Progenitor cell of endocrine pancreas (in vitro differentiated cells): ENCODE results near the gene RHOH. TPM values are rescaled to one million over a fixed set of nuclear protein-coding genes. Genes with fewer than 3 reads are reported as not detected.

Experiments
- DNase-seq: peaks from one replicate; pipeline ENCODE4 v3.0.0; 2021; ENCODE audit warnings: low spot score; ENCODE audit not compliant: unreplicated experiment
- H3K27ac Mint-ChIP-seq: 2 replicates; pipeline ENCODE4 v1.8.0; 2021; ENCODE audit warnings: mild to moderate bottlenecking, moderate library complexity, mixed read lengths
- H3K27me3 Mint-ChIP-seq: 2 replicates; pipeline ENCODE4 v1.8.0; 2021; ENCODE audit warnings: mixed read lengths
- H3K36me3 Mint-ChIP-seq: 2 replicates; pipeline ENCODE4 v1.8.0; 2022; ENCODE audit warnings: mixed read lengths; ENCODE audit not compliant: insufficient read depth
- H3K4me1 Mint-ChIP-seq: 2 replicates; pipeline ENCODE4 v1.8.0; 2021; ENCODE audit warnings: low read depth, mixed read lengths
- H3K4me3 Mint-ChIP-seq: 2 replicates; pipeline ENCODE4 v1.8.0; 2021; ENCODE audit warnings: low read depth, mild to moderate bottlenecking, moderate library complexity, mixed read lengths
- H3K9me3 Mint-ChIP-seq: 2 replicates; pipeline ENCODE4 v1.8.0; 2021; ENCODE audit warnings: low read depth, mixed read lengths
- CTCF ChIP-seq: fragments of 200-600 bp; sonication (generic); IDR thresholded peaks from one replicate; pipeline ENCODE4 v1.5.0; 2021; ENCODE audit warnings: antibody characterized with exemption, mild to moderate bottlenecking; ENCODE audit not compliant: unreplicated experiment
- total RNA-seq: library from RNA; stranded (reverse); gene quantifications from 2 replicates; pipeline ENCODE4 v1.2.1, GENCODE V29; 2021

Gene RHOH
- total RNA-seq, 1 donor from 2014 or later, result 4.5 TPM

DNA sequence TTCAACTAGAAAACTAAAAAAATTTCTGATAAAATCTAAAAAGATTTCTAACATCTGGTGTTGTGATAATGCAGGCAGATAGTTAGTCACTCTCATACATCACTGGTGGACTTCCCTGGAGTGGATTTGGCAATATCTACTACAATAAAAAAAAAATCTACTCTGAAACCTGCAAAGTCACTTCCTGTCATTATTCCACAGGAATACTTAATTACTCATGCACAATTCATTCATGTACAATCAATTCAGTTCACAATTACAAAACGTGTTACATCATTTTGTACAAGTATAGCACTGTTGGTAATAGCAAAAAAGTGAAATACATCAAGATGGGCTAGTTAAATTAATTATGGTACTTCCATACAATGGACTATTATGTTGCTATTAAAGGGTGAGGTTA lies 16.5 kb upstream of the RHOH start:
- H3K36me3 Mint-ChIP-seq, result no peaks in the 10 kb centered on the region
- H3K4me3 Mint-ChIP-seq, result no peak overlapping the region
- TF ChIP-seq CTCF, result no peak
- H3K27me3 Mint-ChIP-seq, result no peaks in the 10 kb centered on the region
- DNase-seq, result no peak
- no peaks in the 10 kb centered on the region for H3K9me3 Mint-ChIP-seq
- H3K4me1 Mint-ChIP-seq, result peaks cover 16% of the 10 kb centered on the region
- no peak overlapping the region for H3K27ac Mint-ChIP-seq

DNA sequence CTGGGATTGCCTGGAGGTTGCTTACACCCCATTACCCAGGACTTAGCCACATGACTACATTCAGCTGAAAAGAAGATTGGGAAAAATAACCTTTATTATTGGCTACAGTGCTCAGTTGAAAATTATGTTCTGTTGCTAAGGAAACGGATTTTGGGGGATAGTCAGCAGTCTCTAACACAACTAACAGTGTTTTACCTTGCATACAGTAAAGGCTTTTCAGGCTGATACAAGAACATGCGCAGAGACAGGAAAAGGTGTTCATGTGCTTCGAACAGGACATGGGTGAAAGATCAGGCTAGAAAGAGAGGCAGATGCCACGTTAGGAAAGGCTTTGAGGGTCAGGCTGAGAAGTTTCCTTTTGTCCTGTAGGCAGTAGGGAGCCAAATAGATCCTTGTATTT lies 14.8 kb upstream of the RHOH start:
- Mint-ChIP-seq H3K4me1 (peaks cover 8% of the 10 kb centered on the region), H3K27me3 (no peaks in the 10 kb centered on the region), H3K36me3 (no peaks in the 10 kb centered on the region), H3K9me3 (no peaks in the 10 kb centered on the region), H3K27ac (peak overlapping the region; percentile 24), H3K4me3 (no peak overlapping the region)
- DNase-seq, result no peak
- no peak for TF ChIP-seq CTCF

- Mint-ChIP-seq H3K36me3 (no peaks in the 10 kb centered on the region), H3K9me3 (no peaks in the 10 kb centered on the region), H3K4me3 (no peak overlapping the region), H3K27ac (no peak overlapping the region), H3K27me3 (no peaks in the 10 kb centered on the region), H3K4me1 (peaks cover 8% of the 10 kb centered on the region)
- DNase-seq, result no peak
- TF ChIP-seq CTCF, result no peak
Observed at GRCh38 chr4:40182954-40183353, 13.9 kb upstream of the RHOH start.

DNA sequence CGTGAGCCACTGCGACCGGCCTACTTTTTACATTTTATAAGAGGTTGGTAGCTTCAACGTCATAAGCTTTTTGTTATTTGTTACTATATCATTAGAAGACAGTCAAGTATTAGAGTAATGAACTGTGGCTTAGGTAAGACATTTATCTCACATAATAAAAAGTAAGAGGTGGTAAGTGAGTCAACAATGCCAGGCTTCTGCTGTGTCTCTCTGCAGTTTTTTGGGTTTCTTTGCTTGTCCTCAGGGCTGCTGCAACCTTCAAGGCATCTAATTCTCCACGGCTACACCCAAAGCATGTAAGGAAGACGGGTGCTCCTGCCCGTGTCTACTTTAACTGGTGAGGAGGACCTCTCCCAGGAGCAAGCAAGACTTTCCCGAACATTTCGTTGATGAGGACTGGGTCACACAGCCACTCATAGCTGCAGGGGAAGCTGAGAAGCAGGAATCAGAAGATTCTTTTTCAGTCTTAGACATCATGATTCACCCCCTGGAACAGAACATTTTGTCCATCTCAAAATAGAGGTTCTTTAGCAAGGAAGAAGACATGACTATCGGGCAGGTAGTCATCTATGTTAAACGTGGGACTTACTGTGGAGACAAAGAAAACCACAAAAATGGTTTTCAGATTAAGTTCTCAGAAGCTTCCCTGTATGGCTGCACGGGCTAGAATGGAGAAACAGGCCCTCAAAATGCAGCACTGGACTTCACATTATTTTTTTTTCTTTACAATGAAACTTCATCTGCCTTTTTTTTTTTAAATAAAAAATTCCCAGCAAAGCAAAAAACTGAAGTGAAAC lies 13.0 kb upstream of the RHOH start:
- Mint-ChIP-seq H3K27ac (no peak overlapping the region), H3K9me3 (no peaks in the 10 kb centered on the region), H3K36me3 (no peaks in the 10 kb centered on the region), H3K4me3 (no peak overlapping the region), H3K4me1 (peaks cover under 1% of the 10 kb centered on the region), H3K27me3 (no peaks in the 10 kb centered on the region)
- DNase-seq, result no peak
- no peak for TF ChIP-seq CTCF

- H3K27me3 Mint-ChIP-seq, result no peaks in the 10 kb centered on the region
- H3K36me3 Mint-ChIP-seq, result no peaks in the 10 kb centered on the region
- H3K4me3 Mint-ChIP-seq, result no peak overlapping the region
- no peak for DNase-seq
- no peak overlapping the region for H3K27ac Mint-ChIP-seq
- peaks cover 15% of the 10 kb centered on the region for H3K4me1 Mint-ChIP-seq
- H3K9me3 Mint-ChIP-seq, result no peaks in the 10 kb centered on the region
- no peak for TF ChIP-seq CTCF
Observed at GRCh38 chr4:40185830-40186664, 10.8 kb upstream of the RHOH start.
